Omental fat pad (tissue), 4 donors: ENCODE measurements around the gene GADD45B. TPM values are rescaled to one million over a fixed set of nuclear protein-coding genes. Genes with fewer than 3 reads are reported as not detected.
A peak's percentile ranks its signal among the peaks of the same experiment; 100 is the strongest.

Experiments
- ATAC-seq: fragments of 150-250 bp; one replicate; pipeline ENCODE4 v1.9.1; 2016; ENCODE audit warnings: mild to moderate bottlenecking, moderate library complexity; ENCODE audit not compliant: low FRiP score
- DNase-seq: peaks from one replicate; pipeline ENCODE4 v3.0.0-alpha.2; 2019; ENCODE audit warnings: low spot score
- CTCF ChIP-seq, 3 donors: fragments of 450-650 bp; IDR thresholded peaks; one replicate each; pipeline ENCODE4 v1.5.1; 2016 to 2017; ENCODE audit warnings: antibody characterized with exemption in 3 of 3, mild to moderate bottlenecking in 3 of 3, moderate library complexity in 2 of 3
- total RNA-seq, 4 donors: library from RNA; depleted of rRNA; stranded (reverse); fragments of >200 nt; gene quantifications; one replicate each; pipeline ENCODE4 v1.1.0, GENCODE V29; 2016

The GADD45B gene
- 100 to 1,000 TPM; 120 to 726 (median 425) TPM for total RNA-seq

GRCh38 chr19:2475702-2476450 is at the start of gene GADD45B:
TSS of gene GADD45B (plus strand) at chr19:2476127. CDS start at chr19:2476359, 232 bp downstream.
- DNase-seq: peak; percentile 97
- TF ChIP-seq CTCF (IDR thresholded peaks at IDR 0.05): no peak
- peak; percentile 60 for ATAC-seq

GRCh38 chr19:2426611-2427428 is 49.1 kb upstream of the GADD45B start:
- ATAC-seq (peak; percentile 33), DNase-seq (no peak)
- TF ChIP-seq CTCF (IDR thresholded peaks at IDR 0.05): no peak

GRCh38 chr19:2427429-2428320 is 48.3 kb upstream of the GADD45B start, which contains the start of gene TIMM13:
TSS of gene TIMM13 (minus strand) at chr19:2427586. CDS start at chr19:2427533, 53 bp downstream.
- no peak for TF ChIP-seq CTCF (IDR thresholded peaks at IDR 0.05)
- peak; percentile 93 for ATAC-seq
- peak; percentile 92 for DNase-seq

GRCh38 chr19:2428321-2428690 is 47.6 kb upstream of the GADD45B start:
- no peak for ATAC-seq
- DNase-seq: no peak
- no peak for TF ChIP-seq CTCF (IDR thresholded peaks at IDR 0.05)

GRCh38 chr19:2428756-2429711 is 46.9 kb upstream of the GADD45B start:
- DNase-seq (no peak), ATAC-seq (no peak)
- no peak for TF ChIP-seq CTCF (IDR thresholded peaks at IDR 0.05)
